Lower lobe of right lung (tissue), 2 donors: ENCODE measurements around the gene TMEM69. TPM values are rescaled to one million over a fixed set of nuclear protein-coding genes. Genes with fewer than 3 reads are reported as not detected.

Experiments
- ATAC-seq, 2 donors: fragments of 200-7000 bp; cut with Tn5 transposase; one replicate each; pipeline ENCODE4 v1.9.1; 2020 to 2022; ENCODE audit warnings: mild to moderate bottlenecking in 2 of 2, moderate library complexity in 2 of 2
- DNase-seq: peaks from one replicate; pipeline ENCODE4 v3.0.0-alpha.2; 2020
- H3K27ac ChIP-seq: fragments of 200-600 bp; one replicate; pipeline ENCODE4 v1.8.0; 2022
- H3K27me3 ChIP-seq: fragments of 200-600 bp; one replicate; pipeline ENCODE4 v1.8.0; 2022; ENCODE audit warnings: low read depth
- H3K36me3 ChIP-seq: fragments of 200-600 bp; one replicate; pipeline ENCODE4 v1.8.0; 2022; ENCODE audit warnings: mild to moderate bottlenecking
- H3K4me1 ChIP-seq: fragments of 200-600 bp; one replicate; pipeline ENCODE4 v1.8.0; 2022
- H3K4me3 ChIP-seq: fragments of 200-600 bp; one replicate; pipeline ENCODE4 v1.8.0; 2022; ENCODE audit warnings: mild to moderate bottlenecking
- H3K9me3 ChIP-seq: fragments of 200-600 bp; one replicate; pipeline ENCODE4 v1.8.0; 2022
- CTCF ChIP-seq: fragments of 200-600 bp; IDR thresholded peaks from one replicate; pipeline ENCODE4 v1.8.0; 2022; ENCODE audit warnings: antibody characterized with exemption, mild to moderate bottlenecking
- intact Hi-C: fragments of 100-400 bp; cut with DNase I; formaldehyde crosslinking; loops from one replicate; pipeline ENCODE4 v1.11.0; 2022
- total RNA-seq: library from RNA; stranded (reverse); fragmentation: NEBNext Ultra II Directional; extraction: Animal tissue kit (Norgen Biotek cat#: 25700); gene quantifications from one replicate; pipeline ENCODE4 v1.2.1, GENCODE V29; 2021
- donor health status: DM: no; HTN: yes; CAD: no; lungs with severe emphysema.

TMEM69 gene
- total RNA-seq, 1 donor from 2014 or later: 16.8 TPM

- H3K27ac ChIP-seq: no peak overlapping the region
- TF ChIP-seq CTCF: no peak
- no peak for ATAC-seq
- peaks cover 94% of the 10 kb centered on the region for H3K4me1 ChIP-seq
- H3K9me3 ChIP-seq: no peaks in the 10 kb centered on the region
- no peak for DNase-seq
- intact Hi-C loops: no loop called here
- no peaks in the 10 kb centered on the region for H3K27me3 ChIP-seq
- H3K4me3 ChIP-seq: no peak overlapping the region
- H3K36me3 ChIP-seq: no peaks in the 10 kb centered on the region
These were observed 8.9 kb upstream of the TMEM69 start for GRCh38 chr1:45679123-45679522.

GRCh38 chr1:45682942-45683341, 5.0 kb upstream of the TMEM69 start:
- intact Hi-C loops: no loop called here
- Histone ChIP-seq H3K36me3 (no peaks in the 10 kb centered on the region), H3K4me3 (no peak overlapping the region), H3K27me3 (no peaks in the 10 kb centered on the region), H3K9me3 (no peaks in the 10 kb centered on the region), H3K27ac (no peak overlapping the region), H3K4me1 (peaks cover 68% of the 10 kb centered on the region)
- DNase-seq (no peak), ATAC-seq (no peak)
- TF ChIP-seq CTCF: no peak

DNA sequence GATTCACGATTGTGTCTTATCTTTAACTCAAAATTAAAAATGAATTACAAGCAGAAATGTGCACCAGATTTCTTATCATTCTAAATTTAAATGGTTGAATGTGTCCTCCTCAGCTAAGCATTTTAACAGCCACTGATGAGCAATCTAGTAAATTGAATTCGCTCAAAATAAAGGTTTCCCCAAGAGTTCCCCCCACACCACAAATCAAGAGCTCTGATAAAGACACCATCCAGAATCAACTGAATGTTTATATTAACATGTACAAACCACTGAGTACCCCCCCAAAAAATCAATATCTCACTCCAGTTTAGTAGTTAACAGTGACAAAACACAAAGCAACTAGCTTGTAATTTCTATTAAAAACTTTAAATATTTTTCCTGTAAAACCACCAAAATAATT, 3.6 kb upstream of the TMEM69 start:
- Histone ChIP-seq H3K27me3 (no peaks in the 10 kb centered on the region), H3K27ac (no peak overlapping the region), H3K4me1 (peaks cover 64% of the 10 kb centered on the region), H3K4me3 (peak overlapping the region; percentile 91), H3K9me3 (no peaks in the 10 kb centered on the region), H3K36me3 (no peaks in the 10 kb centered on the region)
- DNase-seq: no peak
- intact Hi-C loops: no loop called here
- TF ChIP-seq CTCF: no peak
- ATAC-seq: no peak

- Histone ChIP-seq H3K27me3 (no peaks in the 10 kb centered on the region), H3K27ac (peak overlapping the region; percentile 96), H3K4me3 (peak overlapping the region; percentile 91), H3K36me3 (no peaks in the 10 kb centered on the region), H3K9me3 (no peaks in the 10 kb centered on the region), H3K4me1 (peaks cover 55% of the 10 kb centered on the region)
- intact Hi-C loops: no loop called here
- DNase-seq (no peak), ATAC-seq (no peak)
- no peak for TF ChIP-seq CTCF
These were observed 2.5 kb upstream of the TMEM69 start for GRCh38 chr1:45685308-45686014.

GRCh38 chr1:45686015-45686287, 2.0 kb upstream of the TMEM69 start:
- H3K4me3 ChIP-seq: peak overlapping the region; percentile 91
- H3K9me3 ChIP-seq: no peaks in the 10 kb centered on the region
- ATAC-seq: peak; percentile 0 to 8
- intact Hi-C loops: no loop called here
- H3K36me3 ChIP-seq: peaks cover 1% of the 10 kb centered on the region
- TF ChIP-seq CTCF: no peak
- peaks cover 51% of the 10 kb centered on the region for H3K4me1 ChIP-seq
- H3K27me3 ChIP-seq: no peaks in the 10 kb centered on the region
- H3K27ac ChIP-seq: peak overlapping the region; percentile 96
- peak; percentile 84 for DNase-seq
